Heart left ventricle (tissue), 16 donors: ENCODE measurements around the gene LPP. TPM values are rescaled to one million over a fixed set of nuclear protein-coding genes. Genes with fewer than 3 reads are reported as not detected.

Source experiments
- ATAC-seq, 4 donors: fragments of 200-7000 bp; cut with Tn5 transposase; one replicate each; pipeline ENCODE4 v1.9.1; 2020 to 2022; ENCODE audit warnings: moderate library complexity in 4 of 4, mild to moderate bottlenecking in 3 of 4, moderate number of reproducible peaks in 1 of 4
- DNase-seq, 5 donors: peaks; one replicate each; pipeline ENCODE4 v3.0.0-alpha.2; 2020
- H3K27ac ChIP-seq, 12 donors: fragments of 200-600 bp; sonication (generic) in 4 of 12; one replicate each; pipeline versions ENCODE4 v1.5.0 to v1.8.0; 2016 to 2022; ENCODE audit warnings: mild to moderate bottlenecking in 2 of 12
- H3K27me3 ChIP-seq, 9 donors: fragments of 200-600 bp; sonication (generic) in 2 of 9; one replicate each; pipeline versions ENCODE4 v1.5.1 to v1.8.0; 2016 to 2022; ENCODE audit warnings: mild to moderate bottlenecking in 3 of 9
- H3K36me3 ChIP-seq, 9 donors: fragments of 200-600 bp; sonication (generic) in 2 of 9; one replicate each; pipeline versions ENCODE4 v1.5.0 to v1.8.0; 2018 to 2022; ENCODE audit warnings: mild to moderate bottlenecking in 2 of 9
- H3K4me1 ChIP-seq, 12 donors: fragments of 200-600 bp; sonication (generic) in 4 of 12; one replicate each; pipeline versions ENCODE4 v1.5.0 to v1.8.0; 2016 to 2022; ENCODE audit warnings: mild to moderate bottlenecking in 3 of 12
- H3K4me3 ChIP-seq, 12 donors: fragments of 200-600 bp; sonication (generic) in 4 of 12; one replicate each; pipeline versions ENCODE4 v1.5.0 to v1.8.0; 2017 to 2022; ENCODE audit warnings: mild to moderate bottlenecking in 9 of 12, moderate library complexity in 4 of 12
- H3K9me3 ChIP-seq, 12 donors: fragments of 200-600 bp; sonication (generic) in 4 of 12; one replicate each; pipeline versions ENCODE4 v1.5.0 to v1.8.0; 2016 to 2022; ENCODE audit warnings: mild to moderate bottlenecking in 1 of 12
- POLR2A ChIP-seq, 2 donors: fragments of 450-650 bp; IDR thresholded peaks; one replicate each; pipeline ENCODE4 v1.6.1; 2017; ENCODE audit warnings: antibody characterized with exemption in 2 of 2, mild to moderate bottlenecking in 2 of 2, moderate library complexity in 2 of 2
- WGBS, 4 donors: extraction: QIAGEN DNeasy Blood & Tissue Kit in 2 of 4; methylation state at CpG; one replicate each; pipeline versions ENCODE4 v1.1.5 to v1.1.7; 2013 to 2018; 5-methylcytosine and 5-hydroxymethylcytosine counted together
- intact Hi-C, 10 donors: fragments of 100-400 bp; cut with DNase I; formaldehyde crosslinking; loops; one replicate each; pipeline versions ENCODE4 v1.11.1 to v1.14.2; 2022
- polyA plus RNA-seq, 2 donors: library from polyadenylated mRNA; stranded (reverse); fragments of 200-250 nt; gene quantifications; one replicate each; pipeline ENCODE4 v1.2.3, GENCODE V29; 2013
- total RNA-seq, 9 donors: library from RNA; depleted of rRNA in 2 of 9; stranded (reverse); fragments of >200 nt in 2 of 9; fragmentation: NEBNext Ultra II Directional in 3 of 9; extraction: Animal tissue kit (Norgen Biotek cat#: 25700) in 3 of 9; gene quantifications; one replicate each; pipeline versions ENCODE4 v1.1.0 to v1.2.4, GENCODE V29; 2016 to 2023
- TF ChIP-seq, protein P1 (sequence below), 12 donors: fragments of 200-600 bp; sonication (generic) in 4 of 12; IDR thresholded peaks; one replicate each; pipeline versions ENCODE4 v1.5.0 to v1.8.0; 2018 to 2022; ENCODE audit warnings: antibody characterized with exemption in 12 of 12, mild to moderate bottlenecking in 5 of 12
- donor health status: ischemic (EF 13 %, LVEDD 7.1; RV severe dilation, severe dysfunction).
- donor health status: healthy with polysubstance abuse.
- donor health status: DM: no; HTN: yes; CAD: no.
- donor health status: DM: no; HTN: no; CAD: no.
- donor health status: ischemic (EF 25% LVEDD 6.9; RV normal size, moderate dysfunction).
- donor health status: ischemic (EF 25% LVEDD 5.7; RV mildly dilated, moderate dysfunction).
- donor health status: healthy.
- donor health status: DM: yes; HTN: yes; CAD: no.
- donor health status: ischemic (EF 35%, LVEDD 5.7; RV mildly dilated, moderate dysfunction).
- donor health status: nonischemic (EF 11% LVEDD 7.7; RV severe dilation, severe dysfunction).
- donor health status: DM: yes; HTN: yes; CAD: no.
- donor health status: PGD.
- donor health status: ischemic (EF 29% LVEDD 5.4; RV normal size, mild dysfunction).
- donor health status: nonischemic (EF 23%, LVEDD 6.1; RV moderate dilation, normal function).

LPP gene
- total and polyA plus RNA-seq, 11 donors = 9.2 to 178 (median 100) TPM

DNA sequence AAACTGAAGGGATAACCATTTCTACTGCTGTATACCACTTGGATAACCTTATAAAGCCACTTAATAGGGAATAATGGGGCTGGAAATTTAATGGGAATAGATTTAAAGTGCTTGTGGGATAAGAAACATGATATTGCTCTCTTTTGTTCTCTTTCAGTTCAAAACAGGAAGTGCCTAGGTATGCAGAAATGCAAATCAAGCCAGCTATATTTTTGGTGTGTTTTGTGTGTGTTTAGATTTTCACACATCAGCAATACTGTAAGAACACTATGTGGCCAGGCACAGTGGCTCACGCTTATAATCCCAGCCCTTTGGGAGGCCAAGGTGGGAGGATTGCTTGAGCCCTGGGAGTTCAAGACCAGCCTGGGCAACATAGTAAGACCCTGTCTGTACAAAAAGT is 575.5 kb downstream of the LPP start:
- no peaks in the 10 kb centered on the region for H3K36me3 ChIP-seq
- H3K9me3 ChIP-seq = no peaks in the 10 kb centered on the region
- no peak for ATAC-seq
- H3K4me3 ChIP-seq = no peak overlapping the region
- DNase-seq = no peak
- 95 to 98% (median 96%) methylated on average over 1 of the region's 1 CpG for WGBS, 4 donors
- no peak overlapping the region for H3K27ac ChIP-seq
- H3K4me1 ChIP-seq = peaks cover 0 to 16% (median 2%) of the 10 kb centered on the region in 12 donors
- TF ChIP-seq, protein P1, sequence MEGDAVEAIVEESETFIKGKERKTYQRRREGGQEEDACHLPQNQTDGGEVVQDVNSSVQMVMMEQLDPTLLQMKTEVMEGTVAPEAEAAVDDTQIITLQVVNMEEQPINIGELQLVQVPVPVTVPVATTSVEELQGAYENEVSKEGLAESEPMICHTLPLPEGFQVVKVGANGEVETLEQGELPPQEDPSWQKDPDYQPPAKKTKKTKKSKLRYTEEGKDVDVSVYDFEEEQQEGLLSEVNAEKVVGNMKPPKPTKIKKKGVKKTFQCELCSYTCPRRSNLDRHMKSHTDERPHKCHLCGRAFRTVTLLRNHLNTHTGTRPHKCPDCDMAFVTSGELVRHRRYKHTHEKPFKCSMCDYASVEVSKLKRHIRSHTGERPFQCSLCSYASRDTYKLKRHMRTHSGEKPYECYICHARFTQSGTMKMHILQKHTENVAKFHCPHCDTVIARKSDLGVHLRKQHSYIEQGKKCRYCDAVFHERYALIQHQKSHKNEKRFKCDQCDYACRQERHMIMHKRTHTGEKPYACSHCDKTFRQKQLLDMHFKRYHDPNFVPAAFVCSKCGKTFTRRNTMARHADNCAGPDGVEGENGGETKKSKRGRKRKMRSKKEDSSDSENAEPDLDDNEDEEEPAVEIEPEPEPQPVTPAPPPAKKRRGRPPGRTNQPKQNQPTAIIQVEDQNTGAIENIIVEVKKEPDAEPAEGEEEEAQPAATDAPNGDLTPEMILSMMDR (IDR thresholded peaks at IDR 0.05) = no peak
- TF ChIP-seq POLR2A (IDR thresholded peaks at IDR 0.05) = no peak
- H3K27me3 ChIP-seq = no peaks in the 10 kb centered on the region
- intact Hi-C loops = no loop called here

DNA sequence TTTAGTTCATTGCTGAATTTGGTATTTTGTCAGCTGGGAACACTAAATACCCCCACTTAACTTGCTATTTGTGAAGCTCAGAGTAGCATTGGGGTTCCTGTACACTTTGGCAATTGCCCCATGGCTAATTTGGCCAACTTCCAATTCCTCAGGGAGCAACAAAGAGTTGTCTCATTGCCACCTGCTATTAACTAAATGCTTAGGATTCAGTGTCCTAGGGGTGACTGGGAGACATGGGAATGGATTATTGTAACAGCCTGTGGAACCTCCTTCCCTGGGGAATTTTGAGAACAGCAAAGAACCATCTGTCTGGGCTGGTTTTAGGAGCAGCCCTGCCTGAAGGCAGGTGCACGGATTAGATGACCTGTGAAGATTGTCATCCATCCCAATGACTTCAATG is 580.4 kb downstream of the LPP start:
- H3K27ac ChIP-seq = no peak overlapping the region
- no peak overlapping the region for H3K4me3 ChIP-seq
- no peak for TF ChIP-seq POLR2A (IDR thresholded peaks at IDR 0.05)
- TF ChIP-seq, protein P1 (IDR thresholded peaks at IDR 0.05) = no peak
- no peaks in the 10 kb centered on the region for H3K9me3 ChIP-seq
- no peaks in the 10 kb centered on the region for H3K36me3 ChIP-seq
- 38 to 94% (median 85%) methylated on average over 1 of the region's 1 CpG for WGBS, 4 donors
- intact Hi-C loops = no loop called here
- DNase-seq (peak in 2 of 5 donors; percentile 24 to 32), ATAC-seq (peak in 2 of 4 donors; percentile 30 to 33)
- no peaks in the 10 kb centered on the region for H3K27me3 ChIP-seq
- H3K4me1 ChIP-seq = peaks cover 0 to 15% (median 6%) of the 10 kb centered on the region in 12 donors

DNA sequence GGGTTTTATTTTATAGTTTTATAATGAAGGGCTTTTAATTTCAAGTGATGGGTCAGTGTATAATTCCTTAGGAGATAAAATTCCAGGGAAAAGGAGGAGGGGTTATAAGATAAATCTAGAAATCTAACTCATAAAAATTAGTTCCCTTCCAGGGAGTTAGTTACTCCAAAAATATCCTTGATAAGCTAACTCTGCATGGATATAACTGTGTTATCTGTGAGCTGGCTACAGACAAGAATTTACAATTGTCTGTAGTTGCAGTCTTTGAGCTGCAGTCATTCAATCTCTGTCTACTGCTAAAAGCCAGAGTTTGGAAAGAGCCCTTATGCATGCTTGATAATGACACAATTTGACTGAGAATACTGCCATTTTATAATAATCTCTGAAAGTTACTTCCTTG is 585.6 kb downstream of the LPP start:
- H3K4me3 ChIP-seq = no peak overlapping the region
- DNase-seq = no peak
- TF ChIP-seq, protein P1 (IDR thresholded peaks at IDR 0.05) = no peak
- TF ChIP-seq POLR2A (IDR thresholded peaks at IDR 0.05) = no peak
- H3K27ac ChIP-seq = no peak overlapping the region
- no peaks in the 10 kb centered on the region for H3K27me3 ChIP-seq
- H3K9me3 ChIP-seq = no peaks in the 10 kb centered on the region
- ATAC-seq = no peak
- intact Hi-C loops = no loop called here
- peaks cover 0 to 33% (median 8%) of the 10 kb centered on the region in 12 donors for H3K4me1 ChIP-seq
- H3K36me3 ChIP-seq = no peaks in the 10 kb centered on the region

DNA sequence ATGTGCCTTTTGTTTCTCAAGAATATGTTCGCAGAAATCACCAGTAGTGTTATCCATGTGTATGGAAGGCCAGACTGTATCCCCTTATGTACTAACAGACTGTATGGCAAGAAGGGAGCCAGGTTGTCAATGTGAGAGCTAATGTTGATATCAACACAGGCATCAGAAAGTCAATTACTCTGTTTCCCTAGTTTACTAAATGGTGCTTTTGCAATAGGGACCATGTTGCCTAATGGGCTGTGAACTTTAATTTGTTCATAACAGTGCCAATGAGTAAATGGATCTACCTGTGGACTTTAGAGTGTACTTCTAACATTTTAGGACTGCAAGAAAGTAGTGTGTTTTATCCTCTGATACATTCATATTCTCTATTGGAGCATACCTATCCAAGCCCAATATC is 586.1 kb downstream of the LPP start:
- intact Hi-C loops = no loop called here
- Histone ChIP-seq H3K4me1 (peaks cover 0 to 32% (median 7%) of the 10 kb centered on the region in 12 donors), H3K9me3 (no peaks in the 10 kb centered on the region), H3K27ac (no peak overlapping the region), H3K27me3 (no peaks in the 10 kb centered on the region), H3K4me3 (no peak overlapping the region), H3K36me3 (no peaks in the 10 kb centered on the region)
- ATAC-seq (no peak), DNase-seq (no peak)
- WGBS, 4 donors = 76 to 93% (median 86%) methylated on average over 1 of the region's 1 CpG
- TF ChIP-seq, protein P1 (IDR thresholded peaks at IDR 0.05) = no peak
- TF ChIP-seq POLR2A (IDR thresholded peaks at IDR 0.05) = no peak
